CD4-positive, alpha-beta T cell treated with Interferon alpha-2 for 1 hour (primary cell): ENCODE results near the gene MYH2.

Experiments used
- DNase-seq, 2 donors: peaks; one replicate each; pipeline ENCODE4 v3.0.0-alpha.2; 2020 to 2022

MYH2 gene

DNA sequence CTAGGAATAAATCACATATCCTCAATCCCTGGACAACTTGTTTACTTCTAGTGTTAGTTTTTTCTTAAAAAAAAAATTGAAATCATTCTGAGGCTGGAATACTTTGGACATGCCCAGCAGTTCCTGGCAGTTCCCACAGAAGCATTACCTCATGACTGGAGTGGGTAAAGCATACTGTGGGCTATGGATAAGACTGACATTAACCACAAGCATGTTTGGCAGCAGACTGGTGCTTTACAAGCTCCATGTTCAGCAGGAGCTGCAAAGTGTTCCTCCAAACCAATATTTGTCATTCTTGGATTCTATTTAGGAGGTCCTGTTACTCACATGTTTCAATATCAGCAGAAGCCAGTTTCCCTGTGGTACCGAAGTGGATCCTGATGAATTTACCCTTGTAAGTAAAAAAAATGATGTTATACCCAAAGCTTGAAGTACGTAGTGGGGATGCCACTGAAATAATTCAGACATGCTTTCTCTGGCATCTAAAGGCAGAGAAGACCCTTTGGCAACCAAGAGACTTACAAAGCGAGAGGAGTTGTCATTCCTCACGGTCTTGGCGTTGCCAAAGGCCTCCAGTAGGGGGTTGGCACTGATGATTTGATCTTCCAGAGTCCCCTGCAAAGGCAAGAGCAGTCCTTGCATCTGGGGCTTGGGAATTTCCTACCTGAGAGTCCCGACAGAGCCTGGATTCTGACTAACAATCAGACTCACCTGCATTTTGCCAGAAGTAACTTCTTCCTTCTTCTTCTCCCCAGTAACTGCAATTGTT is 36.0 kb downstream of the MYH2 start:
- DNase-seq, result no peak

DNA sequence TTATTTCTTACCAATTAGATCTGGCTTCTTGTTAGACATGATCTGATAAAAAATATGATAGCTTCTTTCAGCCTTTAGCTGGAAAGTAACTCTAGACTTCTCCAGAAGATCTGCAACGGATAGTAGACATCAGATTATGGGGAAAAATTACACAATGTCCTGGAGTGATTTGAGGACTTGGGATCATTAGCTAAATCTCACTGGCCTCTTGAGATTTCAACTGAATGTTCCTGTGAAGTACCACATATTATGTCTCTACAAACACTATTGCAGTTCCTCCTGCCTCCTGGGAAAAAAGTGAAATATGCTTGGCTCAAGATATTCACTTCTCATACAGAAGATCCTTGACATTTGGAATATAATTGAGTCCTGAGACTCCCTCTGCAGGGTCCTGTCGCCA is 36.6 kb downstream of the MYH2 start:
- no peak for DNase-seq

DNA sequence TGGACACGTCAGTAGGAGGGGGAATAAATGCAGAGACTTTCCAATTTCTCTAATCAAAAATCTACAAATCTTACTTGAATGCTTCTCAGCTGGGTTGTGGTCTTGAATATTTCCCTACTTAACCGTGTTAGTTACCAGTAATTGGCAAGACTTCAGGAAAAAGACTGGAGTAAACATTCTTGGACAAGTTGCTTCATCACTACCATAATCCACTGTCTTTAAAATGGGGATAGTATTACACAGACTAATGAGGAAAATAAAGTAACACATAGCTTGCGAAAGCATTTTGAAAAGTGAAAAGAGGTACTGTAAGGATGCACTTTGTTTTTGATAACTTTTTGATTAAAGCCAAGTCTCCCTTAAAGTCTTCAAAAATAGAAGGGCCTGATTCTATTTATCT is 49.5 kb downstream of the MYH2 start:
- DNase-seq, result no peak

DNA sequence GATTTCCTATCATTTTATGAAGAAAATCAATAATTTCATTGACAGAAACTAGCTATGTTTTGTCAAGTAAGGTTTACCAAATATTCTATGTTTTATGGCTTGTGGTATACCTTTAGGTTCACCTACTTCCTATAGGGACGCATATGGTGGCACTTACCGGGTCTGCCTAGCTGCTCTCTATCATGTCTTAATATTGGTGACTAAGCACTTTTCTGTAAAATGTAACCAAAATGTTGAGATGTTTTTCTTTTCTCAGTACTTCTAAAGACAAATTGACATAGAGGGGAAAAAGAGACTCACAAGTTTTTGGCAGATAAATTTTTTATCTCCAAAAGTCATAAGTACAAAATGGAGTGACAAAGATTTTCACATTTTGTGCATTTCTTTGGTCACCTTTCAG is 57.5 kb downstream of the MYH2 start:
- DNase-seq, result no peak

DNA sequence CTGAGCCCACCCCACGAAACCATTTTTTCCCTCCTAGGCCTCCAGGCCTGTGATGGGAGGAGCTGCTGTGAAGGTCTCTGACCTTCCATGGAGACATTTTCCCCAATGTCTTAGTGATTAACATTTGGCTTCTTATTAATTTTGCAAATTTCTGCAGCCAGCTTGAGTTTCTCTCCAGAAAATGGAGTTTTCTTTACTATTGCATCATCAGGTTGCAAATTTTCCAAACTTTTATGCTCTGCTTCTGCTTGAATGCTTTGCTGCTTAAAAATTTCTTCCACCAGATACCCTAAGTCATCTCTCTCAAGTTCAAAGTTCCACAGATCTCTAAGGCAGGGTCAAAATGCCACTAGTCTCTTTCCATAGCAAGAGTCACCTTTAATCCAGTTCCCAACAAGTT is 67.2 kb downstream of the MYH2 start:
- DNase-seq, result no peak

DNA sequence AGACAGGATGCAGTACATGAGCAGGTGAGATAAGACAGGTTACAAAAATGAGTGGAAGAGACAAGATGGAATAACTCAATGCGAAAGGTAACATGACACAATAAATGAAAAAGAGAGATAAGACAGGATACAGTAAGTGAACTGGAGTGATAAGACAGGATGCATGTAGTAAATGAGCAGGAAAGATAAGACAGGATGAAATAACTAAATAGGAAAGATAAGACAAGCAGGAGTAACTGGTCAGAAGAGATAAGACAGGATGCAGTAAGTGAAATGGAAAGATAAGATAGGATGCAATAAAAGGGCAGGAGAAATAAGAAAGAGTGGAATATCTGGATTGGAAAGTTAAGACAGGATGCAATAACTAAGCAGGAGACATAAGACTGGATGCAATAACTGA is 71.8 kb downstream of the MYH2 start:
- no peak for DNase-seq

DNA sequence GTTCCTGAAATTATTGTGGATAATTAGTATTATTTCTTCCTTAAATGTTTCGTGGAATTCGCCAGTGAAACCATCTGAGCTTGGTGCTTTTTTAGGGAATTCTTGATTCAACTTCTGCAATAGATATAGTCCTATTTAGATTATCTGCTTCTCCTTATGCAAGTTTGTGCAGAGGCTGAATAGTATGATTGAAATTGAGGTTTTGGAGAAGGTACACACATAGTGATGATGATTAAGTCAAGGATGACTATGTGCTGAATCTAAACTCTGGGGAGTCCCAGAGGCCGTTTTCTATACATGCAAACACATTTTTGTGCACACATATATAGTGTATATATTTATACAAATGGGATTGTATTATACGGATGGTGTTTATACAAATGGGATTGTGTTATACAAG is 74.9 kb downstream of the MYH2 start:
- no peak for DNase-seq

DNA sequence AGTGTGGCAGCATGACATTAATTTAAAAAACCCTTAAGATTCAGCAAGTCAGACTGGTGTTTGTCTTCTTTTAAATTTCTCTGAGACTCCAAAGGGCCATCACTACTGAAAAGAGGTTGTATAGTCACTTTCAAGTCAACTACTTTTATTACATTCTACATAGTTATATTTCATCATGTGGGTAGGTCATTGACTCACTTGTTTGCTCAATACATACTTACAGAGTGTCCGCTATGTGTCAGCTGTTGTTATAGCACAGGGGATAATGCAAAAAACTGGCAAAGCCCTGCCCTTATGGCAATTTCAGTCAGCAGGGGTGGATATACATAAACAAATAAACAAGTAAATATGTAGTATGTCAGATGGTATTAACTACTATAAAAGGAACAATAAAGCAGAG is 77.6 kb downstream of the MYH2 start:
- no peak for DNase-seq
